Activated CD8-positive, alpha-beta T cell treated with anti-CD3 and anti-CD28 coated beads for 36 hours (primary cell): Measurements from ENCODE around the gene ATAD3C. TPM values are rescaled to one million over a fixed set of nuclear protein-coding genes. Genes with fewer than 3 reads are reported as not detected.
"Not testable (repeated sequence)": the region's sequence is repeated elsewhere in the genome, so short reads cannot be mapped to it uniquely, and the experiment has no call there.

Experiments used
- ATAC-seq: fragments of 200-7000 bp; cut with Tn5 transposase; one replicate; pipeline ENCODE4 v1.10.0; 2021; ENCODE audit warnings: mild to moderate bottlenecking, moderate library complexity
- CTCF ChIA-PET: fragments of 350-600 bp; sonication (Branson Sonifier 250); formaldehyde crosslinking; loops from one replicate; lab custom pipeline; 2021; ENCODE audit warnings: antibody characterized with exemption; lab: Charles Lee
- POLR2A ChIA-PET: fragments of 350-600 bp; sonication (Branson Sonifier 250); formaldehyde crosslinking; loops from one replicate; lab custom pipeline; 2021; ENCODE audit warnings: antibody characterized with exemption; lab: Charles Lee
- DNase-seq: peaks from one replicate; pipeline ENCODE4 v3.0.0-alpha.2; 2020
- H3K27ac Mint-ChIP-seq: one replicate; pipeline ENCODE4 v1.8.0; 2021; ENCODE audit warnings: mild to moderate bottlenecking, mixed read lengths
- H3K27me3 Mint-ChIP-seq: one replicate; pipeline ENCODE4 v1.8.0; 2021; ENCODE audit warnings: mixed read lengths
- H3K36me3 Mint-ChIP-seq: one replicate; pipeline ENCODE4 v1.8.0; 2021; ENCODE audit warnings: low read depth, mixed read lengths
- H3K4me1 Mint-ChIP-seq: one replicate; pipeline ENCODE4 v1.8.0; 2021; ENCODE audit warnings: low read depth, mixed read lengths
- H3K4me3 Mint-ChIP-seq: one replicate; pipeline ENCODE4 v1.8.0; 2021; ENCODE audit warnings: mild to moderate bottlenecking, moderate library complexity, mixed read lengths
- H3K9me3 Mint-ChIP-seq: one replicate; pipeline ENCODE4 v1.8.0; 2021; ENCODE audit warnings: mixed read lengths
- CTCF ChIP-seq: fragments of 200-600 bp; IDR thresholded peaks from one replicate; pipeline ENCODE4 v1.8.0; 2022; ENCODE audit warnings: antibody characterized with exemption, mild to moderate bottlenecking
- intact Hi-C: fragments of 100-400 bp; cut with micrococcal nuclease; formaldehyde crosslinking; loops from one replicate; pipeline ENCODE4 v1.10.0; 2022
- total RNA-seq, 2 experiments: library from RNA; stranded (reverse); gene quantifications; one replicate each; pipeline ENCODE4 v1.2.3, GENCODE V29; 2021

ATAD3C gene
- total RNA-seq, 2 experiments from 2014 or later = 0.99 to 1.8 TPM

- Mint-ChIP-seq H3K27ac (peak overlapping the region; percentile 83), H3K27me3 (no peaks in the 10 kb centered on the region), H3K4me1 (peaks cover 21% of the 10 kb centered on the region), H3K4me3 (peak overlapping the region; percentile 82), H3K9me3 (no peaks in the 10 kb centered on the region), H3K36me3 (peaks cover 1% of the 10 kb centered on the region)
- ATAC-seq (no peak), DNase-seq (peak; percentile 53)
- POLR2A ChIA-PET = no interaction called here
- intact Hi-C loops = no loop called here
- CTCF ChIA-PET = no interaction called here
- no peak for TF ChIP-seq CTCF
Observed at GRCh38 chr1:1470626-1471388, 21.3 kb downstream of the ATAD3C start.

GRCh38 chr1:1471389-1472052 lies 22.0 kb downstream of the ATAD3C start, which contains the start of gene ATAD3B:
TSS of gene ATAD3B (plus strand) at chr1:1471765. CDS start at chr1:1471885, 120 bp downstream.
- Mint-ChIP-seq H3K36me3 (peaks cover 1% of the 10 kb centered on the region), H3K4me3 (peak within 1 kb of the TSS; percentile 82), H3K9me3 (no peaks in the 10 kb centered on the region), H3K27me3 (no peaks in the 10 kb centered on the region), H3K27ac (peak within 1 kb of the TSS; percentile 83), H3K4me1 (peaks cover 21% of the 10 kb centered on the region)
- TF ChIP-seq CTCF = no peak
- intact Hi-C loops = no loop called here
- ATAC-seq (peak; percentile 97), DNase-seq (peak; percentile 97)
- CTCF ChIA-PET = no interaction called here
- POLR2A ChIA-PET = no interaction called here

GRCh38 chr1:1472053-1472876 lies 22.8 kb downstream of the ATAD3C start:
- H3K9me3 Mint-ChIP-seq, POLR2A ChIA-PET, H3K36me3 Mint-ChIP-seq, H3K27me3 Mint-ChIP-seq, intact Hi-C loops: not testable (repeated sequence)
- H3K27ac Mint-ChIP-seq = peak overlapping the region; percentile 67
- peaks cover 21% of the 10 kb centered on the region for H3K4me1 Mint-ChIP-seq
- peak; percentile 15 for ATAC-seq
- DNase-seq = peak; percentile 29
- peak overlapping the region; percentile 82 for H3K4me3 Mint-ChIP-seq
- CTCF ChIA-PET = interaction anchor here (1.0 kb wide), 1 partner anchor 33 kb away, joined by 4 read pairs; no protein-coding TSS in a partner anchor

- H3K27ac Mint-ChIP-seq, CTCF ChIA-PET, H3K4me1 Mint-ChIP-seq, intact Hi-C loops, DNase-seq, H3K27me3 Mint-ChIP-seq, ATAC-seq, H3K9me3 Mint-ChIP-seq, H3K4me3 Mint-ChIP-seq: not testable (repeated sequence)
- POLR2A ChIA-PET = interaction anchor here (0.7 to 1.0 kb wide), 2 partner anchors 62 to 161 kb away, joined by 3 read pairs; no protein-coding TSS in a partner anchor
- peaks cover 20% of the 10 kb centered on the region for H3K36me3 Mint-ChIP-seq
Observed at GRCh38 chr1:1476011-1476410, 26.5 kb downstream of the ATAD3C start.

- no peak overlapping the region for H3K27ac Mint-ChIP-seq
- intact Hi-C loops = no loop called here
- DNase-seq (no peak), ATAC-seq (no peak)
- H3K9me3 Mint-ChIP-seq = no peaks in the 10 kb centered on the region
- no peak for TF ChIP-seq CTCF
- ChIA-PET POLR2A (interaction anchor here (0.6 kb wide), 1 partner anchor 28 kb away, joined by 3 read pairs; no protein-coding TSS in a partner anchor), CTCF (interaction anchor here (1.4 kb wide), 1 partner anchor 27 kb away, joined by 3 read pairs; no protein-coding TSS in a partner anchor)
- H3K36me3 Mint-ChIP-seq = peaks cover 20% of the 10 kb centered on the region
- H3K27me3 Mint-ChIP-seq = no peaks in the 10 kb centered on the region
- H3K4me1 Mint-ChIP-seq = peaks cover 8% of the 10 kb centered on the region
- no peak overlapping the region for H3K4me3 Mint-ChIP-seq
Observed at GRCh38 chr1:1477206-1477605, 27.7 kb downstream of the ATAD3C start.
